Activated CD8-positive, alpha-beta T cell treated with anti-CD3 and anti-CD28 coated beads, Interleukin-2, amount 10 ng/mL, durations not matched to agents 7 days and 5 days (primary cell): ENCODE data around the gene SHISA8. TPM values are rescaled to one million over a fixed set of nuclear protein-coding genes. Genes with fewer than 3 reads are reported as not detected.

Experiments
- ATAC-seq: fragments of 150-1000 bp; cut with Tn5 transposase; one replicate; pipeline ENCODE4 v1.10.0; 2021; ENCODE audit warnings: moderate library complexity
- CTCF ChIA-PET: fragments of 350-600 bp; sonication (Branson Sonifier 250); formaldehyde crosslinking; loops from one replicate; lab custom pipeline; 2021; ENCODE audit warnings: antibody characterized with exemption; lab: Charles Lee
- POLR2A ChIA-PET: fragments of 350-600 bp; sonication (Branson Sonifier 250); formaldehyde crosslinking; loops from one replicate; lab custom pipeline; 2021; ENCODE audit warnings: antibody characterized with exemption; lab: Charles Lee
- DNase-seq: peaks from one replicate; pipeline ENCODE4 v3.0.0-alpha.2; 2020
- H3K27ac Mint-ChIP-seq: one replicate; pipeline ENCODE4 v1.8.0; 2021; ENCODE audit warnings: mild to moderate bottlenecking, mixed read lengths
- H3K27me3 Mint-ChIP-seq: one replicate; pipeline ENCODE4 v1.8.0; 2021; ENCODE audit warnings: low read depth, mixed read lengths
- H3K36me3 Mint-ChIP-seq: one replicate; pipeline ENCODE4 v1.8.0; 2021; ENCODE audit warnings: low read depth, mixed read lengths
- H3K4me1 Mint-ChIP-seq: one replicate; pipeline ENCODE4 v1.8.0; 2021; ENCODE audit warnings: low read depth, mixed read lengths
- H3K4me3 Mint-ChIP-seq: one replicate; pipeline ENCODE4 v1.8.0; 2021; ENCODE audit warnings: mild to moderate bottlenecking, mixed read lengths
- H3K9me3 Mint-ChIP-seq: one replicate; pipeline ENCODE4 v1.8.0; 2022; ENCODE audit warnings: mixed read lengths; ENCODE audit not compliant: insufficient read depth
- total RNA-seq, 2 experiments: library from RNA; stranded (reverse); gene quantifications; one replicate each; pipeline ENCODE4 v1.2.3, GENCODE V29; 2021

The SHISA8 gene
- total RNA-seq, 2 experiments from 2014 or later = not detected

- Mint-ChIP-seq H3K4me3 (no peak overlapping the region), H3K27me3 (peaks cover 3% of the 10 kb centered on the region), H3K4me1 (peaks cover 13% of the 10 kb centered on the region), H3K36me3 (peaks cover 18% of the 10 kb centered on the region), H3K27ac (no peak overlapping the region), H3K9me3 (no peaks in the 10 kb centered on the region)
- ChIA-PET CTCF (no interaction called here), POLR2A (no interaction called here)
- ATAC-seq (no peak), DNase-seq (no peak)
Measured at GRCh38 chr22:41932353-41932752, 17.5 kb upstream of the SHISA8 start.

- no peak for ATAC-seq
- Mint-ChIP-seq H3K27me3 (peaks cover 3% of the 10 kb centered on the region), H3K36me3 (peaks cover 12% of the 10 kb centered on the region), H3K27ac (peak overlapping the region; percentile 34), H3K4me3 (no peak overlapping the region), H3K4me1 (peaks cover 15% of the 10 kb centered on the region), H3K9me3 (no peaks in the 10 kb centered on the region)
- CTCF ChIA-PET = no interaction called here
- DNase-seq = no peak
- POLR2A ChIA-PET = interaction anchor here (0.6 to 0.9 kb wide), 2 partner anchors 20 to 33 kb away, joined by 3 to 4 read pairs; no protein-coding TSS in a partner anchor
Measured at GRCh38 chr22:41931701-41932269, 16.9 kb upstream of the SHISA8 start.

DNA sequence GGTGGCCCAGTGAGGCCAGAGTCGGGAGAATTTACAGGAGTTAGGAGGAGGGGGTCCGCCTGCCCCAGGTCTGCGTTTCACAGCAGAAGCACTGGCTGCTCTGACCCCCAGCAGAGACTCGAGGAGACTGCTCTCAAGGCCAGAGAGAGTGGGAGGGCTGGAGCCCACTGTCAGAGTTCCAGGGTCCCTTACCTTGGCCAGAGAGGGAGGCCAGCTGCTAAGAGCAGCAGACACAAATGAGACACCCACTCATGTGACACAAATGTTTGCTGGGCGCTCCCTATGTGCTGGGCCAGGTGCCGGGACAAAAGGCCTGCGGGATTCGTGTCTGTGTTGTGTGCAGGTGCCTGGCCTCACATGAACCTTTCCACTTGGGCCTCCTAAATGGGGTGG is 14.5 kb upstream of the SHISA8 start:
- Mint-ChIP-seq H3K27ac (no peak overlapping the region), H3K9me3 (no peaks in the 10 kb centered on the region), H3K4me1 (peaks cover 18% of the 10 kb centered on the region), H3K36me3 (peaks cover 2% of the 10 kb centered on the region), H3K27me3 (peaks cover 10% of the 10 kb centered on the region), H3K4me3 (no peak overlapping the region)
- ATAC-seq = no peak
- no peak for DNase-seq
- ChIA-PET POLR2A (interaction anchor here (1.4 to 2.0 kb wide), 2 partner anchors 8 to 11 kb away, joined by 6 to 7 read pairs; no protein-coding TSS in a partner anchor), CTCF (interaction anchor here (1.5 kb wide), 1 partner anchor 11 kb away, joined by 6 read pairs; no protein-coding TSS in a partner anchor)

- H3K4me3 Mint-ChIP-seq = no peak overlapping the region
- H3K27me3 Mint-ChIP-seq = peaks cover 10% of the 10 kb centered on the region
- POLR2A ChIA-PET = interaction anchor here (1.0 to 2.0 kb wide), 3 partner anchors 8 to 12 kb away, joined by 3 to 7 read pairs (median 6); no protein-coding TSS in a partner anchor
- H3K4me1 Mint-ChIP-seq = peaks cover 12% of the 10 kb centered on the region
- H3K27ac Mint-ChIP-seq = no peak overlapping the region
- DNase-seq (no peak), ATAC-seq (no peak)
- H3K36me3 Mint-ChIP-seq = peaks cover 2% of the 10 kb centered on the region
- H3K9me3 Mint-ChIP-seq = no peaks in the 10 kb centered on the region
- CTCF ChIA-PET = interaction anchor here (1.3 to 1.5 kb wide), 2 partner anchors 12 to 231 kb away, joined by 5 to 6 read pairs; no protein-coding TSS in a partner anchor
Measured at GRCh38 chr22:41928593-41929417, 13.9 kb upstream of the SHISA8 start.

- peaks cover 10% of the 10 kb centered on the region for H3K27me3 Mint-ChIP-seq
- H3K4me1 Mint-ChIP-seq = peaks cover 8% of the 10 kb centered on the region
- no peak overlapping the region for H3K4me3 Mint-ChIP-seq
- H3K36me3 Mint-ChIP-seq = no peaks in the 10 kb centered on the region
- DNase-seq (no peak), ATAC-seq (no peak)
- CTCF ChIA-PET = interaction anchor here (1.3 to 2.7 kb wide), 3 partner anchors 13 to 230 kb away, joined by 5 to 47 read pairs (median 6); no protein-coding TSS in a partner anchor
- POLR2A ChIA-PET = interaction anchor here (0.6 to 2.0 kb wide), 3 partner anchors 13 to 209 kb away, joined by 4 to 7 read pairs (median 4); partner anchors contain the start of gene CCDC134
- no peaks in the 10 kb centered on the region for H3K9me3 Mint-ChIP-seq
- no peak overlapping the region for H3K27ac Mint-ChIP-seq
Measured at GRCh38 chr22:41927813-41928212, 12.9 kb upstream of the SHISA8 start.

DNA sequence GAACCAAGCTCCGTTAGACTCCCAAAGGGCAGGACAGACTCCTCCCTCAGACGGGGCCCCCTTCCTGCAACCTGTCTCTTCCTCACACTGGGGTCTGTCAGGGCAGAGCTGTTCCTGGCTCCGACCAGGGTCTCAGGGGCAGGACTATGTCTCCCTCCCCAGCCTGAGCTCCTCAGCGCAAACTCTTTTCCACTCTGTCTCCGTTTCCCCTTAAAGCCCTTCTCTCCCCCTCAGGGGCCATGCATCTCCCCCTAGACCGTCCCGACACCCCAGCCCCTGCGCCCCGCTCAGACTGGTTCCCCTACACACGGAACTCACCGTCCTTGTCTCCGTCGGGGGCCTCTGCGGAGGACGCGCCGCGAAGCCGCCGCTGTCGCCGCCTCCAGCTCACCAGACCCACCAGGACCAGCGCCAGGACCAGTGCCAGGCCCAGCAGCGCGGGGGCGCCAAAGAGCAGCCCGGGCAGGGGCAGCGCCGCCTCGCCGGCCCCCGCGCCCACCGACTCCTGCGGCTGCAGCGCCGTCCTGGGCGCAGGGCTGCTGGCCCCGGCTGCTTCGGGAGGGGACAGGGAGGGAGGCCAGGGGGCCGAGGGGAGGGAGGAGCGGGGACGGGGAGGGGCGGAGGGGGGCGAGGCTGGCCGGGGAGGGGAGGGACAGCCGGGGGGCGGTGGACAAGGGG is 11.0 kb upstream of the SHISA8 start:
- CTCF ChIA-PET = interaction anchor here (0.7 to 3.0 kb wide), 23 partner anchors 9 to 336 kb away, joined by 3 to 47 read pairs (median 5); partner anchors contain the start of genes CCDC134, CENPM, MEI1 and NDUFA6
- peaks cover 8% of the 10 kb centered on the region for H3K4me1 Mint-ChIP-seq
- POLR2A ChIA-PET = interaction anchor here (1.0 to 1.8 kb wide), 6 partner anchors 9 to 125 kb away, joined by 3 to 10 read pairs (median 6); partner anchors contain the start of genes CCDC134 and SMIM45
- DNase-seq = peak; percentile 78
- ATAC-seq = peak; percentile 88
- H3K4me3 Mint-ChIP-seq = peak overlapping the region; percentile 54
- H3K9me3 Mint-ChIP-seq = no peaks in the 10 kb centered on the region
- H3K27me3 Mint-ChIP-seq = peaks cover 10% of the 10 kb centered on the region
- no peak overlapping the region for H3K27ac Mint-ChIP-seq
- H3K36me3 Mint-ChIP-seq = no peaks in the 10 kb centered on the region

- Mint-ChIP-seq H3K27me3 (peaks cover 12% of the 10 kb centered on the region), H3K36me3 (no peaks in the 10 kb centered on the region), H3K4me3 (no peak overlapping the region), H3K4me1 (peaks cover 19% of the 10 kb centered on the region), H3K9me3 (no peaks in the 10 kb centered on the region), H3K27ac (no peak overlapping the region)
- no peak for DNase-seq
- ChIA-PET POLR2A (interaction anchor here (0.6 kb wide), 1 partner anchor 185 kb away, joined by 3 read pairs; no protein-coding TSS in a partner anchor), CTCF (interaction anchor here (1.0 to 1.8 kb wide), 4 partner anchors 16 to 91 kb away, joined by 3 to 9 read pairs (median 4); partner anchors contain the start of gene SREBF2)
- no peak for ATAC-seq
Measured at GRCh38 chr22:41923595-41924276, 8.9 kb upstream of the SHISA8 start.

- Mint-ChIP-seq H3K27me3 (peaks cover 15% of the 10 kb centered on the region), H3K4me1 (peaks cover 24% of the 10 kb centered on the region)
- POLR2A ChIA-PET = interaction anchor here (0.6 to 0.8 kb wide), 3 partner anchors 12 to 1436 kb away, joined by 3 to 4 read pairs (median 3); no protein-coding TSS in a partner anchor
Measured at GRCh38 chr22:41922940-41923594, 8.2 kb upstream of the SHISA8 start.

GRCh38 chr22:41922328-41922727 is 7.5 kb upstream of the SHISA8 start:
- Mint-ChIP-seq H3K9me3 (no peaks in the 10 kb centered on the region), H3K4me1 (peaks cover 26% of the 10 kb centered on the region), H3K27ac (no peak overlapping the region), H3K36me3 (no peaks in the 10 kb centered on the region), H3K4me3 (no peak overlapping the region), H3K27me3 (peaks cover 14% of the 10 kb centered on the region)
- POLR2A ChIA-PET = interaction anchor here (0.6 to 0.8 kb wide), 2 partner anchors 13 to 1435 kb away, joined by 3 to 4 read pairs; no protein-coding TSS in a partner anchor
- CTCF ChIA-PET = interaction anchor here (1.7 to 1.8 kb wide), 2 partner anchors 14 to 18 kb away, joined by 5 to 9 read pairs; no protein-coding TSS in a partner anchor
- no peak for ATAC-seq
- DNase-seq = no peak

More at GRCh38 chr22:41922940-41923594, 8.2 kb upstream of the SHISA8 start:
- ATAC-seq = no peak
- CTCF ChIA-PET = interaction anchor here (1.0 to 1.8 kb wide), 4 partner anchors 15 to 90 kb away, joined by 3 to 9 read pairs (median 4); partner anchors contain the start of gene SREBF2
- no peak for DNase-seq
- Mint-ChIP-seq H3K36me3 (no peaks in the 10 kb centered on the region), H3K27ac (no peak overlapping the region), H3K4me3 (no peak overlapping the region), H3K9me3 (no peaks in the 10 kb centered on the region)
